Measurements from ENCODE around the gene CEP112. TPM values are rescaled to one million over a fixed set of nuclear protein-coding genes. Genes with fewer than 3 reads are reported as not detected.

The CEP112 gene
- total RNA-seq, 1 experiment from 2014 or later: 5.4 TPM

GRCh38 chr17:65780111-65780510 lies 411.8 kb downstream of the CEP112 start:
- TF ChIP-seq CTCF (IDR thresholded peaks at IDR 0.05; ENCODE audit: unreplicated experiment): no peak
- CTCF ChIA-PET: no interaction called here

GRCh38 chr17:65776890-65777289 lies 415.0 kb downstream of the CEP112 start:
- no TSS peak for BruUV-seq (replicated peaks)
- intact Hi-C loops (cut with micrococcal nuclease; ENCODE audit: unreplicated experiment): no loop called here
- Mint-ChIP-seq H3K9me3 (ENCODE audit: low read depth, unreplicated experiment) (no peaks in the 10 kb centered on the region), H3K4me3 (ENCODE audit: low read depth, unreplicated experiment) (no peak overlapping the region), H3K27me3 (ENCODE audit: unreplicated experiment) (no peaks in the 10 kb centered on the region), H3K36me3 (ENCODE audit: insufficient read depth, unreplicated experiment) (no peaks in the 10 kb centered on the region), H3K27ac (ENCODE audit: unreplicated experiment) (no peak overlapping the region), H3K4me1 (ENCODE audit: low read depth, unreplicated experiment) (no peaks in the 10 kb centered on the region)
- TF ChIP-seq CTCF (IDR thresholded peaks at IDR 0.05; ENCODE audit: unreplicated experiment): no peak
- no peak for DNase-seq
- CTCF ChIA-PET: no interaction called here

More at GRCh38 chr17:65780111-65780510, 411.8 kb downstream of the CEP112 start:
- H3K27me3 Mint-ChIP-seq (ENCODE audit: unreplicated experiment): no peaks in the 10 kb centered on the region
- peaks cover 17% of the 10 kb centered on the region for H3K4me1 Mint-ChIP-seq (ENCODE audit: low read depth, unreplicated experiment)
- BruUV-seq (replicated peaks): no TSS peak
- H3K36me3 Mint-ChIP-seq (ENCODE audit: insufficient read depth, unreplicated experiment): no peaks in the 10 kb centered on the region
- no peak for DNase-seq
- intact Hi-C loops (cut with micrococcal nuclease; ENCODE audit: unreplicated experiment): no loop called here
- H3K4me3 Mint-ChIP-seq (ENCODE audit: low read depth, unreplicated experiment): no peak overlapping the region
- no peak overlapping the region for H3K27ac Mint-ChIP-seq (ENCODE audit: unreplicated experiment)
- H3K9me3 Mint-ChIP-seq (ENCODE audit: low read depth, unreplicated experiment): no peaks in the 10 kb centered on the region

GRCh38 chr17:65774787-65775186 lies 417.1 kb downstream of the CEP112 start:
- no peak for TF ChIP-seq CTCF (IDR thresholded peaks at IDR 0.05; ENCODE audit: unreplicated experiment)
- no peak overlapping the region for H3K4me3 Mint-ChIP-seq (ENCODE audit: low read depth, unreplicated experiment)
- no peaks in the 10 kb centered on the region for H3K4me1 Mint-ChIP-seq (ENCODE audit: low read depth, unreplicated experiment)
- H3K27me3 Mint-ChIP-seq (ENCODE audit: unreplicated experiment): no peaks in the 10 kb centered on the region
- CTCF ChIA-PET: no interaction called here
- no TSS peak for BruUV-seq (replicated peaks)
- DNase-seq: no peak
- intact Hi-C loops (cut with micrococcal nuclease; ENCODE audit: unreplicated experiment): no loop called here
- no peaks in the 10 kb centered on the region for H3K9me3 Mint-ChIP-seq (ENCODE audit: low read depth, unreplicated experiment)
- no peaks in the 10 kb centered on the region for H3K36me3 Mint-ChIP-seq (ENCODE audit: insufficient read depth, unreplicated experiment)
- no peak overlapping the region for H3K27ac Mint-ChIP-seq (ENCODE audit: unreplicated experiment)

GRCh38 chr17:65772989-65773388 lies 418.9 kb downstream of the CEP112 start:
- Mint-ChIP-seq H3K4me1 (ENCODE audit: low read depth, unreplicated experiment) (no peaks in the 10 kb centered on the region), H3K27me3 (ENCODE audit: unreplicated experiment) (no peaks in the 10 kb centered on the region), H3K9me3 (ENCODE audit: low read depth, unreplicated experiment) (no peaks in the 10 kb centered on the region), H3K36me3 (ENCODE audit: insufficient read depth, unreplicated experiment) (no peaks in the 10 kb centered on the region), H3K4me3 (ENCODE audit: low read depth, unreplicated experiment) (no peak overlapping the region), H3K27ac (ENCODE audit: unreplicated experiment) (no peak overlapping the region)
- DNase-seq: no peak
- intact Hi-C loops (cut with micrococcal nuclease; ENCODE audit: unreplicated experiment): no loop called here
- CTCF ChIA-PET: interaction anchor here (0.6 kb wide), 1 partner anchor 16 kb away, joined by 3 read pairs; no protein-coding TSS in a partner anchor
- BruUV-seq (replicated peaks): no TSS peak
- TF ChIP-seq CTCF (IDR thresholded peaks at IDR 0.05; ENCODE audit: unreplicated experiment): no peak

All from Calu3 (cell line).